ENCODE data around the gene RCVRN.

RCVRN gene

GRCh38 chr17:9934331-9934730, 29.3 kb upstream of the RCVRN start:
- no peak for DNase-seq (ENCODE audit: low read depth)
- no peak for TF ChIP-seq CTCF (IDR thresholded peaks at IDR 0.05; ENCODE audit: insufficient read depth, low read depth, low read length, missing control alignments)
- H3K4me3 ChIP-seq (ENCODE audit: low read depth, low read length): no peak overlapping the region

GRCh38 chr17:9932491-9932890, 27.4 kb upstream of the RCVRN start:
- H3K4me3 ChIP-seq (ENCODE audit: low read depth, low read length): no peak overlapping the region
- no peak for DNase-seq (ENCODE audit: low read depth)
- TF ChIP-seq CTCF (IDR thresholded peaks at IDR 0.05; ENCODE audit: insufficient read depth, low read depth, low read length, missing control alignments): no peak

DNA sequence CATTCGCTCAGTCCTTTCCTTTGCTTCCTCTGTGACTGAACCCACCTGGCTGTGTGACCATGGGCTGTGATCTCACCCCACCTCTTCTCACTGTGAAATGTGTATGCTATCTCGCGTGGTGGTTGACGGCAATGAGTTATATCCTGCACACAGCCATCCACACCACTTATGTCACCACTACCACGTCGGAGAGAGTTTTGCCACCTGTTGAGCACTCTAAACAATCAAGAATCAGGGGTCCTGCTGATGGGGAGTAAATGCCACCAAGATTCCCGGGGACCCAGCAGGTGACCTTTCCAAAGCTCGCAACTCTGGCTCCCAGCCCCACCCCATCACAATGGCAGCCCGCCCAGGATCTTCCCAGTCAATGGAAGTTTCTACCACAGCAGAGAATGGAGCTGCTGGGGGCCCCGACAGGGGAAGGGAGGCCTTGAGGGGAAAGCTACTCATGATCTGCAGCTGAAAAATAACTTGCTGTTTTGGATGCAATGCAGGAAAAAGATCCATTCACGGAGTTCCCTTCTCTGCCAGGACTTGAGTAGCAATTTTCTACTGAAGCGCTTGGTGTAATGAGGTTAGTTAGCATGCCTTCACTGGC, 26.2 kb upstream of the RCVRN start:
- no peak for TF ChIP-seq CTCF (IDR thresholded peaks at IDR 0.05; ENCODE audit: insufficient read depth, low read depth, low read length, missing control alignments)
- no peak overlapping the region for H3K4me3 ChIP-seq (ENCODE audit: low read depth, low read length)
- DNase-seq (ENCODE audit: low read depth): no peak

- no peak for DNase-seq (ENCODE audit: low read depth)
- no peak overlapping the region for H3K4me3 ChIP-seq (ENCODE audit: low read depth, low read length)
- TF ChIP-seq CTCF (IDR thresholded peaks at IDR 0.05; ENCODE audit: insufficient read depth, low read depth, low read length, missing control alignments): no peak
Measured at GRCh38 chr17:9929871-9930270, 24.8 kb upstream of the RCVRN start.

- peak; percentile 21 for DNase-seq (ENCODE audit: low read depth)
- H3K4me3 ChIP-seq (ENCODE audit: low read depth, low read length): no peak overlapping the region
- no peak for TF ChIP-seq CTCF (IDR thresholded peaks at IDR 0.05; ENCODE audit: insufficient read depth, low read depth, low read length, missing control alignments)
Measured at GRCh38 chr17:9928601-9929333, 23.7 kb upstream of the RCVRN start.

GRCh38 chr17:9926150-9926804, 21.2 kb upstream of the RCVRN start:
- no peak for TF ChIP-seq CTCF (IDR thresholded peaks at IDR 0.05; ENCODE audit: insufficient read depth, low read depth, low read length, missing control alignments)
- no peak for DNase-seq (ENCODE audit: low read depth)
- H3K4me3 ChIP-seq (ENCODE audit: low read depth, low read length): no peak overlapping the region
